ENCODE results near the gene C11orf52. TPM values are rescaled to one million over a fixed set of nuclear protein-coding genes. Genes with fewer than 3 reads are reported as not detected.
A peak's percentile ranks its signal among the peaks of the same experiment; 100 is the strongest.

Gene C11orf52
- total and polyA plus RNA-seq, 2 of the 13 experiments (the other 11 are each of a cell fraction or from before 2014, with no cell fraction given): 7.4 to 11.0 TPM

DNA sequence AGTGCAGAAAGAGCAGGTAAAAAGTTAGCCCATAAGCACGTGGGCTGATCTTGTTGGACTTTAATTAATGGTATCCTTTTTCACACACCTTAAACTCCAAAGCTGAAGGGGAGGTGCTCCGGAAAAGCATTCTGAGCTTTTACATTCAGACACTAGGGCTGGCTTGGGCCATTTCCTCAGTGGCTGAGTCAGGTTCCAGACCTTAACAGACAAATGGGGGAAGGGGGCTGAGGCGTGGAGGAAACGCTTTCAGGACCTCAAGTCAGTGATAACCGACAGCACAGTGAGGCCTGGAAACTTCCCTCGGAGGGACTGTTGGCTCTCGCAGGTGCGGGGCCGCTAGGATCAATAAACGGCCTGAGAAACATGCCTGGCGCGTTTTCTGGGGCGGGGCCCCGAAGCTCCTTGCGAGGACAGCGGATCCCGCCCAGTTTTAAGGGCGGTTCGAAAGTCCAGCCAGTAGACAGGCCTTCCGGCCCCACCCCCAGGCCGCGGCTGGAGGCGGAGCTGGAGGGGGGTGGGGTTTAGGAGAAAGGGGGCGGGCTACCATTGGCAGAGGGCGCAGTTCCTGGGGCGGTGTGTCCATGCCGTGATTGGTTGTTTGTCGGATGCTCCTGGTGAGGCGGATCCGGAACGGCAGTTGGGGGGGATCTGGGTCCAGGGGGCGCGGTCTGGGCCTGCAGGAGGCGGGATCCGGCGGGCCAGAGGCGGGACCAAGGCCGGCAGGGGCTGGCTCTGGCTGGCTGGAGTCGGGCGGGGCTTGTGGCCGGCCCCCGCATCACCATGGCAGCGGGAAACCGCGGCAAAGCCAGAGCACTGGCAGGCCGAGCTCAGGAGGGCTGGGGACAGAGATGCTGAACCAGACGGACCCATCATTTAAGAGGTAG, 8.0 kb downstream of the C11orf52 start (continued):
- TF ChIP-seq NFE2 (CRISPR knock-in tag; IDR thresholded peaks at IDR 0.05) (no peak), MNT (IDR thresholded peaks at IDR 0.05) (no peak), FOXC1 (CRISPR knock-in tag; IDR thresholded peaks at IDR 0.05; ENCODE audit: borderline replicate concordance) (peak; percentile 80; the same call in 1 of the 2 replicates), ZNF44 (CRISPR knock-in tag; IDR thresholded peaks at IDR 0.05) (no peak), YEATS4 (CRISPR knock-in tag; IDR thresholded peaks at IDR 0.05; ENCODE audit: borderline replicate concordance) (peak; percentile 78; the same call in 1 of the 2 replicates), NFIB (CRISPR knock-in tag; IDR thresholded peaks at IDR 0.05; ENCODE audit: borderline replicate concordance) (no peak), SATB2 (CRISPR knock-in tag; IDR thresholded peaks at IDR 0.05) (no peak), DNMT3B (CRISPR knock-in tag; conservative IDR thresholded peaks at IDR 0.05) (no peak), ZNF512 (CRISPR knock-in tag; IDR thresholded peaks at IDR 0.05) (no peak), USF2 (IDR thresholded peaks at IDR 0.05; ENCODE audit: low read depth, low read length) (no peak), USF2 (CRISPR knock-in tag; IDR thresholded peaks at IDR 0.05; ENCODE audit: borderline replicate concordance) (no peak; the same call in 1 of the 2 replicates), ZNF432 (CRISPR knock-in tag; IDR thresholded peaks at IDR 0.05; ENCODE audit: borderline replicate concordance) (no peak), ZNF121 (CRISPR knock-in tag; IDR thresholded peaks at IDR 0.05) (no peak), TSC22D2 (CRISPR knock-in tag; IDR thresholded peaks at IDR 0.05; ENCODE audit: borderline replicate concordance) (0 out of 2 replicates have a peak, but pooled peaks have one; percentile 63), CCAR2 (optimal IDR thresholded peaks at IDR 0.05; ENCODE audit: low read depth, low read length) (no peak), TCF12 (IDR thresholded peaks at IDR 0.05) (no peak), TCF12 (CRISPR knock-in tag; IDR thresholded peaks at IDR 0.05) (no peak), REPIN1 (CRISPR knock-in tag; IDR thresholded peaks at IDR 0.05; ENCODE audit: borderline replicate concordance, low read depth) (no peak; the same call in 1 of the 2 replicates)
- TF ChIP-seq, protein P1, sequence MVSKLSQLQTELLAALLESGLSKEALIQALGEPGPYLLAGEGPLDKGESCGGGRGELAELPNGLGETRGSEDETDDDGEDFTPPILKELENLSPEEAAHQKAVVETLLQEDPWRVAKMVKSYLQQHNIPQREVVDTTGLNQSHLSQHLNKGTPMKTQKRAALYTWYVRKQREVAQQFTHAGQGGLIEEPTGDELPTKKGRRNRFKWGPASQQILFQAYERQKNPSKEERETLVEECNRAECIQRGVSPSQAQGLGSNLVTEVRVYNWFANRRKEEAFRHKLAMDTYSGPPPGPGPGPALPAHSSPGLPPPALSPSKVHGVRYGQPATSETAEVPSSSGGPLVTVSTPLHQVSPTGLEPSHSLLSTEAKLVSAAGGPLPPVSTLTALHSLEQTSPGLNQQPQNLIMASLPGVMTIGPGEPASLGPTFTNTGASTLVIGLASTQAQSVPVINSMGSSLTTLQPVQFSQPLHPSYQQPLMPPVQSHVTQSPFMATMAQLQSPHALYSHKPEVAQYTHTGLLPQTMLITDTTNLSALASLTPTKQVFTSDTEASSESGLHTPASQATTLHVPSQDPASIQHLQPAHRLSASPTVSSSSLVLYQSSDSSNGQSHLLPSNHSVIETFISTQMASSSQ (IDR thresholded peaks at IDR 0.05; ENCODE audit: low read depth): no peak
- TF ChIP-seq, protein P1 (CRISPR knock-in tag; IDR thresholded peaks at IDR 0.05; ENCODE audit: borderline replicate concordance): no peak; the same call in 1 of the 2 replicates
